ENCODE results near the gene ADAP1. TPM values are rescaled to one million over a fixed set of nuclear protein-coding genes. Genes with fewer than 3 reads are reported as not detected.

ADAP1 gene
- total and polyA plus RNA-seq, 11 donors: 3.1 to 16.5 (median 12.0) TPM

- H3K27ac ChIP-seq: no peak overlapping the region
- peaks cover 0 to 12% (median 0%) of the 10 kb centered on the region in 9 donors for H3K27me3 ChIP-seq
- DNase-seq (no peak), ATAC-seq (no peak)
- intact Hi-C loops (cut with DNase I): no loop called here
- H3K9me3 ChIP-seq: no peaks in the 10 kb centered on the region
- H3K4me1 ChIP-seq: peaks cover 0 to 12% (median 7%) of the 10 kb centered on the region in 12 donors
- no peak for TF ChIP-seq POLR2A (IDR thresholded peaks at IDR 0.05)
- no peak for TF ChIP-seq CTCF (IDR thresholded peaks at IDR 0.05)
- no peaks in the 10 kb centered on the region for H3K36me3 ChIP-seq
- H3K4me3 ChIP-seq: no peak overlapping the region
- 75 to 83% (median 77%) methylated on average over 16 of the region's 16 CpGs for WGBS, 4 donors
These were observed 24.7 kb upstream of the ADAP1 start for GRCh38 chr7:979151-979550.

GRCh38 chr7:978416-979091 is 24.1 kb upstream of the ADAP1 start:
- ATAC-seq (no peak), DNase-seq (no peak)
- H3K9me3 ChIP-seq: no peaks in the 10 kb centered on the region
- WGBS, 4 donors: 87 to 95% (median 90%) methylated on average over 20 to 24 of the region's 24 CpGs
- peaks cover 0 to under 1% (median 0%) of the 10 kb centered on the region in 9 donors for H3K36me3 ChIP-seq
- peaks cover 0 to 9% (median 0%) of the 10 kb centered on the region in 9 donors for H3K27me3 ChIP-seq
- no peak overlapping the region for H3K4me3 ChIP-seq
- TF ChIP-seq POLR2A (IDR thresholded peaks at IDR 0.05) (no peak), CTCF (IDR thresholded peaks at IDR 0.05) (no peak)
- intact Hi-C loops (cut with DNase I): no loop called here
- no peak overlapping the region for H3K27ac ChIP-seq
- H3K4me1 ChIP-seq: peaks cover 3 to 18% (median 13%) of the 10 kb centered on the region in 12 donors

GRCh38 chr7:978049-978346 is 23.5 kb upstream of the ADAP1 start:
- no peak for TF ChIP-seq POLR2A (IDR thresholded peaks at IDR 0.05)
- no peak for TF ChIP-seq CTCF (IDR thresholded peaks at IDR 0.05)
- Histone ChIP-seq H3K4me3 (no peak overlapping the region), H3K27me3 (peaks cover 0 to 4% (median 0%) of the 10 kb centered on the region in 9 donors), H3K9me3 (no peaks in the 10 kb centered on the region), H3K27ac (no peak overlapping the region), H3K4me1 (peaks cover 3 to 24% (median 18%) of the 10 kb centered on the region in 12 donors), H3K36me3 (peaks cover 0 to 6% (median 3%) of the 10 kb centered on the region in 9 donors)
- 75 to 84% (median 79%) methylated on average over 7 of the region's 7 CpGs for WGBS, 4 donors
- intact Hi-C loops (cut with DNase I): no loop called here
- no peak for ATAC-seq
- DNase-seq: no peak

GRCh38 chr7:977326-978048 is 23.0 kb upstream of the ADAP1 start:
- ATAC-seq (no peak), DNase-seq (no peak)
- WGBS, 4 donors: 68 to 80% (median 76%) methylated on average over 13 to 19 of the region's 19 CpGs
- H3K27ac ChIP-seq: no peak overlapping the region
- H3K27me3 ChIP-seq: no peaks in the 10 kb centered on the region
- H3K9me3 ChIP-seq: no peaks in the 10 kb centered on the region
- TF ChIP-seq CTCF (IDR thresholded peaks at IDR 0.05) (no peak), POLR2A (IDR thresholded peaks at IDR 0.05) (no peak)
- peaks cover 0 to 11% (median 8%) of the 10 kb centered on the region in 9 donors for H3K36me3 ChIP-seq
- H3K4me1 ChIP-seq: peaks cover 3 to 28% (median 23%) of the 10 kb centered on the region in 12 donors
- intact Hi-C loops (cut with DNase I): no loop called here
- no peak overlapping the region for H3K4me3 ChIP-seq

All from heart left ventricle (tissue), 16 donors.